CD4-positive, alpha-beta T cell treated with Interleukin-4 for 1 hour (primary cell): ENCODE results near the gene AK2.
"Not testable (repeated sequence)": the region's sequence is repeated elsewhere in the genome, so short reads cannot be mapped to it uniquely, and the experiment has no call there.

Experiments used
- DNase-seq, 2 donors: peaks; one replicate each; pipeline ENCODE4 v3.0.0-alpha.2; 2020 to 2022

AK2 gene

GRCh38 chr1:33050221-33051076, 13.8 kb upstream of the AK2 start:
- peak in 1 of 2 donors; percentile 46 for DNase-seq

- DNase-seq, result peak in 1 of 2 donors; percentile 34
Observed at GRCh38 chr1:33049371-33049770, 12.7 kb upstream of the AK2 start.

- no peak for DNase-seq
Observed at GRCh38 chr1:33048426-33048825, 11.7 kb upstream of the AK2 start.

- DNase-seq, result no peak
Observed at GRCh38 chr1:33047839-33048305, 11.2 kb upstream of the AK2 start.

- no peak for DNase-seq
Observed at GRCh38 chr1:33047290-33047689, 10.6 kb upstream of the AK2 start.

GRCh38 chr1:33046234-33046633, 9.6 kb upstream of the AK2 start:
- DNase-seq, result not testable (repeated sequence)

GRCh38 chr1:33045814-33046213, 9.1 kb upstream of the AK2 start:
- DNase-seq, result peak; percentile 53 to 55

GRCh38 chr1:33045246-33045645, 8.6 kb upstream of the AK2 start:
- DNase-seq, result no peak

- no peak for DNase-seq
Observed at GRCh38 chr1:33043267-33044092, 6.8 kb upstream of the AK2 start.

GRCh38 chr1:33042831-33043230, 6.1 kb upstream of the AK2 start:
- no peak for DNase-seq

GRCh38 chr1:33041026-33041425, 4.3 kb upstream of the AK2 start:
- no peak for DNase-seq

GRCh38 chr1:33039840-33040239, 3.2 kb upstream of the AK2 start:
- peak in 1 of 2 donors; percentile 44 for DNase-seq

- no peak for DNase-seq
Observed at GRCh38 chr1:33036051-33036525, 595 bp downstream of the AK2 start.

- no peak for DNase-seq
Observed at GRCh38 chr1:33032126-33032869, 4.4 kb downstream of the AK2 start.

GRCh38 chr1:33031506-33031905, 5.2 kb downstream of the AK2 start:
- no peak for DNase-seq

- DNase-seq, result peak in 1 of 2 donors; percentile 13
Observed at GRCh38 chr1:33030575-33030974, 6.1 kb downstream of the AK2 start.

- no peak for DNase-seq
Observed at GRCh38 chr1:33029921-33030320, 6.8 kb downstream of the AK2 start.

- no peak for DNase-seq
Observed at GRCh38 chr1:33029209-33029608, 7.5 kb downstream of the AK2 start.

GRCh38 chr1:33025761-33026160, 10.9 kb downstream of the AK2 start:
- DNase-seq, result no peak

- no peak for DNase-seq
Observed at GRCh38 chr1:33025180-33025569, 11.5 kb downstream of the AK2 start.

- DNase-seq, result peak; percentile 22 to 47
Observed at GRCh38 chr1:33024430-33025179, 12.1 kb downstream of the AK2 start.

- no peak for DNase-seq
Observed at GRCh38 chr1:33022650-33023200, 14.0 kb downstream of the AK2 start.
